ENCODE results near the gene TMED6. TPM values are rescaled to one million over a fixed set of nuclear protein-coding genes. Genes with fewer than 3 reads are reported as not detected.
"Not testable (repeated sequence)": the region's sequence is repeated elsewhere in the genome, so short reads cannot be mapped to it uniquely, and the experiment has no call there.

TMED6 gene
- total and polyA plus RNA-seq, 2 donors from 2014 or later = 2.6 to 11.5 TPM

DNA sequence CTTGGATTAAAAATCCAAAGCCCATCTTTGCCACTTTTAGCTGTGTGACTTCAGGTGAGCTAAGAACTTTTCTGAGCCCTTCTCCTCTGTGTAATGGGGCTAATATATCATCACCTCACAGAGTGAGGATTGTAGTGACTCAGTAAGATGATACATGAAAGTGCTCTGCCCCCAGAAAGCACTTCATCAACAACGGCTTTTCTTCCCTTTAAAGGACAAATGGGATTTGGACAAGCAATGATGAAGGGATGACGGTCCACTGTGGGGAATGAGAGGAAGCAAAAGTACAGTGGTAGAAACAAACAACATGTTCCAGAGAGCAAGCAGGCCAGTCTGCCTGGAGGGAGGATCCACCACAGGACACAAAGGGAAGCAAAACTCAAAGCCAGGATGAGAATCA, 14.3 kb upstream of the TMED6 start:
- intact Hi-C loops (cut with DNase I) = no loop called here
- Histone ChIP-seq H3K9ac (ENCODE audit: low read length in 3 of 3) (no peak overlapping the region), H3K27me3 (ENCODE audit: control insufficient read depth, insufficient read depth, low read length) (no peaks in the 10 kb centered on the region), H3K27ac (ENCODE audit: low read depth in 2 of 2, low read length in 2 of 2) (no peak overlapping the region), H3K36me3 (ENCODE audit: control insufficient read depth in 2 of 3, insufficient read depth in 3 of 3, low read length in 3 of 3) (peaks cover 16 to 55% (median 38%) of the 10 kb centered on the region in 3 donors), H3K9me3 (ENCODE audit: control insufficient read depth in 2 of 3, insufficient read depth in 1 of 3, low read length in 3 of 3) (no peaks in the 10 kb centered on the region), H3K4me3 (ENCODE audit: low read length in 3 of 3) (no peak overlapping the region), H3K4me1 (ENCODE audit: control insufficient read depth in 2 of 3, insufficient read depth in 2 of 3, low read depth in 1 of 3, low read length in 3 of 3) (no peaks in the 10 kb centered on the region)
- no peak for DNase-seq
- TF ChIP-seq, protein P1, sequence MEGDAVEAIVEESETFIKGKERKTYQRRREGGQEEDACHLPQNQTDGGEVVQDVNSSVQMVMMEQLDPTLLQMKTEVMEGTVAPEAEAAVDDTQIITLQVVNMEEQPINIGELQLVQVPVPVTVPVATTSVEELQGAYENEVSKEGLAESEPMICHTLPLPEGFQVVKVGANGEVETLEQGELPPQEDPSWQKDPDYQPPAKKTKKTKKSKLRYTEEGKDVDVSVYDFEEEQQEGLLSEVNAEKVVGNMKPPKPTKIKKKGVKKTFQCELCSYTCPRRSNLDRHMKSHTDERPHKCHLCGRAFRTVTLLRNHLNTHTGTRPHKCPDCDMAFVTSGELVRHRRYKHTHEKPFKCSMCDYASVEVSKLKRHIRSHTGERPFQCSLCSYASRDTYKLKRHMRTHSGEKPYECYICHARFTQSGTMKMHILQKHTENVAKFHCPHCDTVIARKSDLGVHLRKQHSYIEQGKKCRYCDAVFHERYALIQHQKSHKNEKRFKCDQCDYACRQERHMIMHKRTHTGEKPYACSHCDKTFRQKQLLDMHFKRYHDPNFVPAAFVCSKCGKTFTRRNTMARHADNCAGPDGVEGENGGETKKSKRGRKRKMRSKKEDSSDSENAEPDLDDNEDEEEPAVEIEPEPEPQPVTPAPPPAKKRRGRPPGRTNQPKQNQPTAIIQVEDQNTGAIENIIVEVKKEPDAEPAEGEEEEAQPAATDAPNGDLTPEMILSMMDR (IDR thresholded peaks at IDR 0.05; ENCODE audit: borderline replicate concordance, extremely low read depth, insufficient read depth) = no peak
- no peak for FAIRE-seq

DNA sequence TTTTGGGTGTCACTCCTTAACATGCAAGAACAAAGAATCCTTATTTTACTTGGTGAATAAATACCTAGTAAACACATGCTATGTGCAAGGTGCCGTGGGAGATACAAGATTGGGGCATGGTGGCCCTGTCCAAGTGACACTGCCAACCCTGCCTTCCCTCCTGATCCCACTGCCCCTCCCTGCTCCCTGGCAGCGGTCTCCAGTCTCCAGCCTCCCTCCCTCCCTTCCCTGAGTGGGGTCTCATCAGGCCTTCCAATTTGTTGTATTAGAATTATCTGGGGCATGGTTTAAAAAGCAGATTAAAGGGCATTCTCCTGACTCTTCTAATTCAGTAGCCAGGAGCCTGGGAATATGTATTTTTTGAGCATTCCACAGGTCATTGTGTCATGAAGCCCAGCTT, 12.5 kb upstream of the TMED6 start:
- DNase-seq = no peak
- Histone ChIP-seq H3K27ac (ENCODE audit: low read depth in 2 of 2, low read length in 2 of 2) (no peak overlapping the region), H3K9ac (ENCODE audit: low read length in 3 of 3) (no peak overlapping the region), H3K27me3 (ENCODE audit: control insufficient read depth, insufficient read depth, low read length) (no peaks in the 10 kb centered on the region), H3K36me3 (ENCODE audit: control insufficient read depth in 2 of 3, insufficient read depth in 3 of 3, low read length in 3 of 3) (peaks cover 10 to 41% (median 26%) of the 10 kb centered on the region in 3 donors), H3K9me3 (ENCODE audit: control insufficient read depth in 2 of 3, insufficient read depth in 1 of 3, low read length in 3 of 3) (no peaks in the 10 kb centered on the region), H3K4me3 (ENCODE audit: low read length in 3 of 3) (no peak overlapping the region), H3K4me1 (ENCODE audit: control insufficient read depth in 2 of 3, insufficient read depth in 2 of 3, low read depth in 1 of 3, low read length in 3 of 3) (no peaks in the 10 kb centered on the region)
- intact Hi-C loops (cut with DNase I) = no loop called here
- no peak for FAIRE-seq
- TF ChIP-seq, protein P1 (IDR thresholded peaks at IDR 0.05; ENCODE audit: borderline replicate concordance, extremely low read depth, insufficient read depth) = no peak

DNA sequence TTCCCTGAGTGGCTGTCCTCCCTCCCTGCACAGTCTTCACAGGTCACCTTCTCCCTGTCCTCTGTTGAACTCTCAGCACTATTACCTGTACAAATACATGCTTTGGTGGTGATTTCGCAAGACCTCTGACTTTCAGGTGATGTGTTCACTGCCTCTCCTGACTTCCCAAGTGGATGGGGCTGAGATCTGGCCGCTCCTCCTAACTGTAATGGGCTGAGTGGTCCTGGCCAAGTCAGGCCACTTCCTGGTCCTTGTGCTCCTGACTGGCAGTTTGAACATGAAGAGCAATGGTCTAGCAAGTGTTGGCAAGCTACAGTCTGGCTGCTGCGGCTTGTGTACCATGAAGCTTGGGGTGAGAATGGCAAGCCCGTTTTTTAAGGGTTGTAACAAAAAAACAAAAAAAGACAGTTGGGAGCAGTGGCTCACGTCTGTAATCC, 11.7 kb upstream of the TMED6 start:
- H3K27ac ChIP-seq (ENCODE audit: low read depth in 2 of 2, low read length in 2 of 2) = no peak overlapping the region
- intact Hi-C loops (cut with DNase I) = no loop called here

DNA sequence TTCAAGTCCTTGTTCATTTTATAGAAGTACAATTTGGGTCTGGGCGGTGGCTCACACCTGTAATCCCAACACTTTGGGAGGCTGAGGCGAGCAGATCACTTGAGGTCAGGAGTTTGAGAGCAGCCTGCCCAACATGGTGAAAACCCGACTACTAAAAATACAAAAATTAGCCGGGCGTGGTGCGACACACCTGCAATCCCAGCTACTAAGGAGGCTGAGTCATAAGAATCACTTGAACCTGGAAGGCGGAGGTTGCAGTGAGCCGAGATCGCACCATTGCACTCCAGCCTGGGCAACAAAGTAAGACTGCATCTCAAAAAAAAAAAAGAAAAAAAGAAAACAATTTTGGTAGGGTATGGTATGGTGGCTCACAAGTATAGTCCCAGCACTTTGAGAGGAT, 8.5 kb upstream of the TMED6 start:
- H3K9me3 ChIP-seq (ENCODE audit: control insufficient read depth in 2 of 3, insufficient read depth in 1 of 3, low read length in 3 of 3); H3K27ac ChIP-seq (ENCODE audit: low read depth in 2 of 2, low read length in 2 of 2); DNase-seq; H3K9ac ChIP-seq (ENCODE audit: low read length in 3 of 3); intact Hi-C loops (cut with DNase I); FAIRE-seq; H3K4me3 ChIP-seq (ENCODE audit: low read length in 3 of 3); H3K27me3 ChIP-seq (ENCODE audit: control insufficient read depth, insufficient read depth, low read length); H3K4me1 ChIP-seq (ENCODE audit: control insufficient read depth in 2 of 3, insufficient read depth in 2 of 3, low read depth in 1 of 3, low read length in 3 of 3): not testable (repeated sequence)
- H3K36me3 ChIP-seq (ENCODE audit: control insufficient read depth in 2 of 3, insufficient read depth in 3 of 3, low read length in 3 of 3) = peaks cover 0 to 24% (median 10%) of the 10 kb centered on the region in 3 donors

More for the DNA sequence above, 11.7 kb upstream of the TMED6 start:
- no peaks in the 10 kb centered on the region for H3K27me3 ChIP-seq (ENCODE audit: control insufficient read depth, insufficient read depth, low read length)
- H3K36me3 ChIP-seq (ENCODE audit: control insufficient read depth in 2 of 3, insufficient read depth in 3 of 3, low read length in 3 of 3) = peaks cover 9 to 38% (median 23%) of the 10 kb centered on the region in 3 donors
- FAIRE-seq (no peak), DNase-seq (no peak)
- TF ChIP-seq, protein P1 (IDR thresholded peaks at IDR 0.05; ENCODE audit: borderline replicate concordance, extremely low read depth, insufficient read depth) = no peak
- H3K9ac ChIP-seq (ENCODE audit: low read length in 3 of 3) = no peak overlapping the region
- H3K4me3 ChIP-seq (ENCODE audit: low read length in 3 of 3) = no peak overlapping the region
- H3K4me1 ChIP-seq (ENCODE audit: control insufficient read depth in 2 of 3, insufficient read depth in 2 of 3, low read depth in 1 of 3, low read length in 3 of 3) = no peaks in the 10 kb centered on the region
- no peaks in the 10 kb centered on the region for H3K9me3 ChIP-seq (ENCODE audit: control insufficient read depth in 2 of 3, insufficient read depth in 1 of 3, low read length in 3 of 3)

Measured in kidney (tissue), 14 donors.